ENCODE results near the gene ZNF628. TPM values are rescaled to one million over a fixed set of nuclear protein-coding genes. Genes with fewer than 3 reads are reported as not detected.

Gene ZNF628
- total and polyA plus RNA-seq, 2 of the 4 experiments (the other 2 are of a cell fraction), result 0.18 to 1.9 TPM

- TF ChIP-seq CTCF (conservative IDR thresholded peaks at IDR 0.05; ENCODE audit: low read depth, low read length) (no peak), RFX5 (IDR thresholded peaks at IDR 0.05; ENCODE audit: low read depth, low read length) (peak; percentile 8; the same call in 1 of the 2 replicates), FOS (IDR thresholded peaks at IDR 0.05; ENCODE audit: low read depth, low read length) (no peak; the same call in 1 of the 2 replicates), SMC3 (IDR thresholded peaks at IDR 0.05; ENCODE audit: low read depth, low read length) (no peak)
These were observed at the start of gene ZNF628 (continued) for GRCh38 chr19:55476100-55476775.
